Stimulated activated CD4-positive, alpha-beta T cell treated with anti-CD3 and anti-CD28 coated beads, Interleukin-1b, Interleukin-23, amount 100 ng/mL, for 1 hour (primary cell): ENCODE measurements around the gene EMID1.

ENCODE experiments used
- DNase-seq, 2 donors: peaks; one replicate each; pipeline ENCODE4 v3.0.0-alpha.2; 2020; ENCODE audit warnings: low read depth in 2 of 2

EMID1 gene

DNA sequence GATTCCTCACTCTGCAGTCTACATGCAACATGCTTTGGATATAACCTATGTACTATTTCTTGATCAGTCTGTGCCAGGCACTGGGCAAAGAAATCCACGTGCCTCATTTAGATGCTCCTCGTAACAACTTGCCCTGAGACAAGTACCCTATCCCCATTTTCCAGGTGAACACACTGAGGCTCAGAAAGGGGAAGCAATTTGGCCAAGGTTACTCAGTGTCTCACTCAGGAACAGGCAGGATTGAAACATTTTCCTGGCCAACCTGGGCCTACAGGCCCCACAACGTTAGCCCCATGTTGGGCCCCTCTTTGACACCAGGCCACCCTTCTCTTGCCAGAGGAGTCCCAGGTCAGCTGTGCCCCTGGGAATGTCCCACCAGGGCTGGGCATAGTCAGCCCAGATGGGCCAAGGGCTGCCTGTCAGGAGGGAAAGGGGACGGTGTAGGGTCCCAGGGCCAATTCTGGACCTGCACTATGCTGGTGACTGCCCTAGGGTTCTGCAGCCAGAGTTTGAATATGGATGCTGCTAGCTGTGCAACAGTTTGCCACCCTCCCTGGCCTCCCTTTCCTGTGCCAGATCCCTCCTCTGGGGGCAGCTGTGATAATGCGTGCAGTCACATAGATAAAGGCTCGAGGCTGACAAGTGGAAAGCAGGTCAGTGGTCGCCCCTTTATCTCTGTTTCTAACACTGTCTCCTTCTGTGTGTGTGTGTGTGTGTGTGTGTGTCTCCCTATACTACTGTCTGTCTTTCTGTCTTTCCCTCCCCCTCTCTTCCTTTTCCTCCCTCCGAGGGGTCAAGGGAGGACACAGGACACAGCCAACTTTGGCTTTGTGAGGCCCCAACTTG, 10.4 kb upstream of the EMID1 start:
- no peak for DNase-seq

DNA sequence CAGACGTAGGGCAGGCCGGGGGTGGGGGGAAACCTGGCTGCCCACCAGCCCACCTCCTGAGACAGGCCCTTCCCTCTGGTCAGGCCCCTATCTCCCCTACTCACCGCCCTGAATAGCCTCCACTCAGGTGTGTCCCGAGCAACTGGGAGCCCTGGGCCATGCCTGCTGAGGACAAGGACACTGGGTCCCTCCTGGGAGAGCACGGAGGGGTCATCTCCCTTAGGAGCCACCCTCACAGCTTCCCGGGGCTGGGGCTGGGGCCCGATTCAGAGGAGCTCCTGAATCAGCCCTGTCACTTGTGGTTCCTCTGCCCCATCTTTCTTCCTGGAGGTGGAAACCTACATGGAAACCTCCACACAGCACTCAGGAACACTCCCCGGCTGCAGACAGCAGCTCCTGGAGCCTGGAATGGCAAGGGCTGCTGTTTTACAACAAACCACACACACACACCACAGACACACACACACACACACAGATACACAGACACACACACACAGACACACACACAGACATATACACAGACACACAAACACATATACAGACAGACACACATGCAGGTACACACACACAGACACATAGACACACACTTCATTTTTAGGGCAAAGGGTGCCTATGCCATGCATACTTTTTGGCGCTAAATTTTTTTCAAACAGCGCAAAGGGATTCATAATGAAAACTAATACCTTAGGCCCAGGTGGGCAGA, 9.6 kb upstream of the EMID1 start:
- no peak for DNase-seq

DNA sequence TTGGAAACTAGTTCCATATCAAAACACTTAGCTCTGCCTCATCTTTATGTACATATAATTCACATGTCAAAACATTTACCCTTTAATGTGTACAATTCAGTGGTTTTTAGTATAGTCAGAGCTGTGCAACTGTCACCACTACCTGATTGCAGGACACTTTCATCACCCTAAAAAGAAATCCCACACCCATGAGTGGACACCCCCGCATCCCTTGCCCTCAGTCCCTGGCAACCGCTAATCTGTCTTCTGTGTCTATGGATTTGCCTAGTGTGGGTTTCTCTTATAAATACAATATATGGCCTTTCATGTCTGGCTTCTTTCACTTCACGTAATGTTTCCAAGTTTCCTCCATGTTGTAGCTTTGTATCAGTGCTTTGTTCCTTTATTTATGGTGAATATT, 8.6 kb upstream of the EMID1 start:
- DNase-seq = no peak

DNA sequence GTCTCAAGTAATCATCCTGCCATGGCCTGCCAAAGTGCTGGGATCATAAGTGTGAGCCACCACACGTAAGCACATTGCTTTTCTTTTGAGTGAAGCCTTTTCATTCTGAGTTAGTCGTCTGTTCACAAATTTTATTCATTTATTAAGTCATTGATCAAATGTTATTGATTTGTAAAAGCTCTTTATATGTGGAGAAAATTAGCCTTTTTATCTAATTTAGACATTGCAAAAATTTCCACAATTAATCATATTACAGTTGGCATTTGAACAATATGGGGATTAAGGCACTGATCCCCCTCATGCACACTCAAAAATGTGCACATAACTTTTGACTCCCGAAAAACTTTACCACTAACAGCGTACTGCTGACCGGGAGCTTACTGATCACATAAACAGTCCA, 7.5 kb upstream of the EMID1 start:
- no peak for DNase-seq

DNA sequence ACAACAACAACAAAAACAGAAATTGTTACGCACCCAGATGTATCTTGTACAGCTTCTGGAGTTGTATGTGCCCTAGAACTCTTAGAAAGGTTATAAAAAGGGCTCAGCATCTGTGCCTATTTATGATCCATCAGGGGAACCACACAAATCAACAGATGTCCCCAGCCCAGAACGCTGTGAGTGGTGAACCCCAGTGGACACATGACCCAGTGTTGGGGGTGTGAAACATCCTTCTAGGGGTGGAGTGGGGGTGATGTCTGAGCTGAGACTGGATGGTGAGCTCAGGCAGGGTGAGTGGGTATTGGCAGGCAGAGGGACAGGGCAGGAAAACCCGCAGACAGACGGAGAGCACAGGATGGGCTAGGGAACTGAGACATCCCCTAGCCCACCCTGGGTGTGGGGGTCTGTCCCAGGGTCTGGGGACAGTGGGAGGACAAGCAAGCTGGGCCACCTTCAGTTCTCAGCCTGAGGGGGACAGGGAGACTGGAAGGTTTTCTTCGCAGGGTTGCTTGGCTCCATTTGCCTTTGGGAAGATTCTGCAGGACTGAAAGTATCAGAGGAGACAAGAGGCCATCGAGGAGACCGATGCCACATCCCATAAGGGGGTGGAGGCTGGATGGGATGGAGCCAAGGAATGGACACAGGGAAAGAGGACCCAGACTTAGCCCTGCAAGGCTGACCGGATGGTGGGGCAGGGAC, 5.8 kb upstream of the EMID1 start:
- DNase-seq = no peak

DNA sequence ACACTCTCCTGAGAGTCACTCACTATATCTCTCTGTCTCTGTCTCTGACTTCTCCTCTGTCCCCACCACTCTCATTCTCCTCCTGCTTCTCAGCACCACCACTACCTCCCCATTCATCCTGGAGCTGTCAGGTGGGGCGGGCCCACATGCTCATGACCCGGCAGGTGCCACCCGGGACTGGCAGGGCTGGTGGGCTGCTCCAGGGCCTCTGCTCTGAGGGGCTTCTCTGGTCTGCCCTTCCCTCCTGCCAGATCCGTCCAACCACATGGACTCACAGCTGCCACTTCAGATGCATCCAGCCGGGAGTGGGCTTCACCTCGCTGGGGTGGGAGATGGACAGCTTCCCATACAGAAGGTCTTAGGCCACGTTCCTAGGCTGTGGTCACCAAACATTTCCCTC, 4.8 kb upstream of the EMID1 start:
- DNase-seq = no peak

DNA sequence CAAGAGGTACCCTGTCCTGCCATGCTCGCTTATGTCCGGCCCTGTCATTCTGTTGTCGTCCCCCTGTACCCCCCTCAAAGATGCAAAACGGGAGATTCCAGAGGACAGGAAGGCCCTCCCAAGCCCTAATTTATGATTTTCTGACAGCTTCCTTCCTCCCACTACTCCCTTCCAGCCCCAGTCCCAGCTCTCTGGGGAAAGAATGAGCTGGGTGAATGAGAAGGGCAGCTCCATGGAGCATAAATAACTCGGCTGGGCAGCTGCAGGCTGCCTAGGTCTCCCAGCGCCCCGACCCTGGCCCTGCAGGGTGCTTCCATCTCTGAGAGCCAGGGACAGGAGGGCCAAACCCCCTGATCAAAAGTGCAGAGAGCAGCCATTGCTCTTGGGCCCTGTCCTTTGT, 3.9 kb upstream of the EMID1 start:
- no peak for DNase-seq

DNA sequence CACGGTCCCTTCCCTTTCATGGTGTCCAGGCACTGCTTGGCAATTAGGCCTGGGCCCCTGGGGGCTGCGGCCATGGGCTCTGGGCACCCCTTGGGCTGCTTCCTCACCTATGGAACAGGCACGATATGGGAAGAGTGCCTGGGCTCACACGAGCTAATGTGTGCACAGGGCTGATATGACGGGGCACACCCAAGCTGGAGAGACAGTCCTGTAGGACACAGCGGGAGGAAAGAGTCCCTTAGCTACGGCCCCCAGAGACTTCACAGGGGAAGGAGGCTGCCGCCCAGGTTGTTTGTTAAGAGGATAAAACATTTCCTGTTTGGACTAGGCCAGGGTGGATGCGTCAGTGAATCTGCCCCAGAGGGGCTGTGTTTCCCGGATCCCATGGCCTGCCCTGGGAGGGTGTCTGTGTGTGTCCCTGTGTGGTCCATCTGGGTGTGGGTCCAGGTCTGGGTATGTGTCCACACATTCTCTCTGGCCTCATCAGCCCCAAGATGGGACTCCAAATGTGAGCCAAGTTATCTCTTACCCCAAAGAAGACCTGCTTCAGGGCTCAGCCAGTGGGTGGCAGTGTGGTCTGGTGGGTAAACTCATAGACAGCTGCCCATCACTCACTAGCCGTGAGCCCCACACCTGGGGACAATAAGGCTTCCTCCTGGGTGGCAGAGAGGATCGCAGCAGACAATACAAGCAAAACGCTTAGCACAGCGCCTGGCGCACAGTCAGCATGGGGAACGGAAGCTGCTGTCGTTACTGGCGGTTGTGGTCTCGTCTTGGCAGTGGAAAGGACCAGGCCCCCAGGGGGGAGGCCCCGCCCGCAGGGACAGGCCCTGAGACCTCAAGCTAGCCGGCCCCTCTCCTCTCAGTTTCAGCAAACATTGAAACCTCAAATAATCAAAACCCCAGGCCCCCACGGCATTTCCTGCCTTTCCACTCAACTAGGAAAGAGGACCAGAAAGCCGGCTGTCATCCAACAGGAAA, 3.2 kb upstream of the EMID1 start:
- no peak for DNase-seq

DNA sequence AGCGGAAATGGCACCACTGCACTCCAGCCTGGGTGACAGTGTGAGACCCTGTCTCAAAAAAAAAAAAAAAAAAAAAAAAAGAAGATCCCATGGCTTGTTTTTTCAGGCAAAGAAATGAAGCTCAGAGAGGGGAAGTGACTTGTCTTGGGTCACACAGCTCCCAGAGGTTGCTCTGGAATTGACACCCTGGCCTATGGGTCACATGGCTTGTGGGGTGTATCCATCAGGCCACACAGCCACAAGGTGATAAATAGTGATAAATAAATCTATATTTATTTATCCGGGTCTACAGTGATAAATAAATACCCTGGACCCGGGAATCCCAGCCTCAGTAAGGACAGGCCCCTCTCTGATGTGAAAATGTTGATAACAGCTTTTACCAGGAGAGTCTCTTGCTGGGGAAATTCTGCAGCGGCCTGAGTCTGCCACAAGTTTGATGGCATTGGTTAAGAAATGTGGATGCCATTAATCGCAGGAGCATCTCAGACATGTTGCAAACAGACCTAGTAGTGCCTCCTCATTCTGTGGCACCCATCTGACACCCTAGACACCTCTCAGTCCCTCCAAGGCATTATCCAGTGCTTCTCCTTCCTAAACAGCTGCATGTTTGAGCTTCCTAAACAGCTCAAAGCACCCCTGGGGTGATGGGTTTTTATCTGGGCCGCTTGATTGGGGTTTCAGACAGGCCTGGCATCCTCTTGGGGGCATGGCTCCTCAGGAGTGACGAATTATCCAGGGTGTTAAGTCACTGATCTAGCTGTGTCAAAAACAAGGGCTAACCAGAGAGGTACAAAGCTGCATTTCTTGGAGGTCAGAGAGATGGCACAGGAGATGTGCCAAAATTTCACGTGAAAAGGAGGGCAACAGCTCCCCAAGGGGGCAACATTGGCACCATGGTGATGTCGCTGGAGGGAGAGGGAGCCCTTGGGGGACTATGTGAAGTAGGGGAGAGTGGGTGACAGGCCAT, 1.9 kb upstream of the EMID1 start:
- DNase-seq = no peak

DNA sequence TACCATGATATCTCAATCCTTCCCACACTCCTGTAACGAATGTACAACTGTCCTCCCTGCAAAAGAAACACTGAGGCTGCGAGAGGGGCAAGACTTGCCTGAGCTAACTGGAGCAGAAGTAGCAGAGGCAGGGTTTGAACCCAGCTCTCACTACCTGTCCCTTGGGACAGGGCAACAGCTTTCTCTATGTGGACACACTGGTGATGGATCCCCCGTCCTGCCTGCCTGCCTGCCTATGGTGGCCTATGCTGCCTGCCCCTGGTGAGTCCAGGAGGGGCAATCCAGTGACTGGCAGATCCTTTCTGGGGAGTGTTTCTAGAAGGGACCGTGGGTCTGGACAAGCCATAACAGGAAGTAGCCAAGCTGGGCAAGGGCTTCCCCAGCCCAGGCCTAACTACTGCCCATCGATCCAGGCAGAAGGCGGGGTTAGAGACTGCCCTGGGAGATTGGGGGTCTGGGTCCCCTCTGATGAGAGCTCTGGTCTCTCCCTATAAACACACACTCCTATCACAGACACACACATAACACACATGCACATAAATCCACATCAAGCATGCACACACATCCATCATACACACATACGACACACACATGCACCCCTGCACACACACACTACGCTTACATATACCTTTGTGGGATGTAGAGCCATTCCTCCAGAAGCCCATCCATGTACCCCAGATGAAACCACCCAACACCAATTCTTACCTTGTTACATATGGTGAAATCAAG, 1.1 kb upstream of the EMID1 start:
- no peak for DNase-seq

DNA sequence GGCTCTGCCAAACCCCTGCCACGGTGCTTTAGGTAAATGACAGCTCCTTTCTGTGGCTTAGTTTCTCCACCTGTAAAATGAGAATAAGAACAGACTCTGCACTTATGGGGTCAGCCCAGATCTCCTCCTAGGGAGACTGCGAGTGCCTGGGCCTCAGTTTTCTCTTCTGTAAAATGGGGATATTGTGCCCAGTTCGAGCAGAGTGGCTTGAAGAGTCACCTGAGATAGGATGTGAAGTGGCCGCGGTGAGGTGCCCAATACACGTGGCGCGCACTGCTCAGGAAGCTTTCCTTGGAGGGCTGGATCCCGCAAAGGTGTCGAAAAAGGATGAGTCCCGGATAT, 473 bp upstream of the EMID1 start:
- no peak for DNase-seq

DNA sequence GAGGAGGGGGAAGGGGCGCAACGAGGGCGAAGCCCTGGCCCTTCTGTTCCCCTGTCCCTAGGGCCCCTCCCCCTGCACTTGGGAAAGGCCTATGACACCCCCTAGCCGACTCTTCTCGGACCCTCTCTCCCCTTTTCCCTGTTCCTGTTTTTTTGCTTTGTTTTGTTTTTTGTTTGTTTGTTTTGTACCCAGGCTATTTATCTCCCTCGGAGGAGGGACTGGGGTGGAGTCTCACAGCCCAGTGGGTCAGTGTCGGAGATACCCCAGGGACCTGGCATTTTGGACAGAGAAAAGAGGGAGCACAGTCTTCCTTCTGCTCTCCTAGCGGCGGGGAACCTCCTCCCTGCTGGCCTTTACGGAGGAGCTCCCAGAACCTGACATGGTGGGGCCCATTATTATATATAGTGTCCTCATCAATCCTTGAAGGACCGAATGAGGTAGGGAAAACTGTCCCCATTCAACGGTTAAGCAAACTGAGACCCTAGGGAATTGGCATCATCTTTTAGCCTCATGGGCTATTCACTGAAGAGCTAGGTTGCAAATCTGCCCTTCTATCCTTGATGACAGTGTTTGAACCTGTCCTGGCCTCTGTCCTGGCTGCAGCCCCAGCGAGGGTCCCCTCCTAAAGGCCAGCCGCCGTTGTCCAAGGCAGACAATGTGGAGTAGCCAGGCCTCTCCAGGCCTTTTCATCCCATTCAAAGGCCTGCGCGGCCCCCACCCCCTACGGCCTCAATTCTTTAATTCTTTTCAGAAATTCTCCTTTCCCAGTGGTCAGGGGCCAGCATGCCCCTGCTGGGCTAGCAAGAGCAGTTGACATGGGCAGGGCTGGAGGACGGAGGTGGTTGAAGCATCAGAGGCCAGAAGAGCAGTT, 911 bp downstream of the EMID1 start:
- DNase-seq = no peak

DNA sequence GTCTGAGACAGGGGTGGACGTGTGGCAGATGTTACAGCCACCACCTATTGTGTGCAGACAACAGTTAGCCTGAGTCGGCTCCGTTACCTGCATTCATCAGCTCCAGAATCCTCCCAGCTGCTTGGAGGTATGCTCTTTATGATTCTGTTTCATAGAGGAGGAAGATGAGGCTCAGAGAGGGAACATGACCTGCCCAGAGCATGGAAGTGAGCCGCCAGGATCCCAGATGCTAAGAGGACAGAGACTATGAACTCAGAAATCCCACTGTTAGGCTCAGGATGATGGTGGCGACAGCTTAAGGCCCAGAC, 1.5 kb downstream of the EMID1 start:
- DNase-seq = no peak

DNA sequence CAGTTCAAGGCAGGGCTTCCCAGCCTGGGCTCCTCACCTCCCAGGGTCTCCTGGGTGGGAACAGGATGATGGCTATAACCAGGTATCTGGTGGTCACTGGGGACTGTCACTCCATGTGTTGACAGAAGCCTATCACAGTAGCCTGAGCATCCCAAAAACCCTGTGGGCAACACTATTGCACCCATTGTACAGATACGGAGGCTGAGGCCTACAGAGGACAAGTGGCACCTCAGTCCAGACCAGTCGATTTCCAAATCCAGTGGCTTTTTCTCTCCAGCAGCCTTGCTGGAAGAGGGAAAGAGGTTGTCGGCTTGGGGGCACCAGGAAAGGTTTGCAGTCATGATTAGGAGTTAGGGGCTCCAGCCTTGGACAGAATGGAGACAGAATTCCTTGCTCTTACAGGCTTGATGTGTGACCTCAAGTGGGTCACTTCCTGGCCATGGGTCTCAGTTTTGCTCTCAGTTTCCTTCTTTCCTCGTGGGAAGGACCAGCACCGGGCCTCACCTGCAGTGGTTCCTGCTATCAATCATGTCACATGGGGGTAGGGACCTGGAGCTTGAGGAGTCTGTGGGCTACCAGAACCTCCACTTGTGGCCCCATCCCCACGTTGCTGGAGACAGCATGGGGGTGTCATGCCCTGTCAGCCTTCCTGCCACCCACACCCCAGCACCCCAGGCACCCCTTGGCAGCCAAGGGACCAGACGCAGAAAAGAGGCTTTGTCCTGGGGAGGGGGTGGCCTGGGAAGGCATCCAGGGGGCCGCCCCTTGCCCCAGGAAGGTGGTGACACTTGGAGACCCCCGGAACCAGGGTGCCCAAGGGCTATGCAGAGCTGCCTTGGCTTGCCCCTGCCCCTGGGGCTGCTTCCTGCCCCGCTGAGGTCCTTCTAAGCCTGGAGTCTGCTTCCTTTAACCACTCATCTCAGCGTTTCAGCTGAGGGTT, 2.1 kb downstream of the EMID1 start:
- DNase-seq = no peak

DNA sequence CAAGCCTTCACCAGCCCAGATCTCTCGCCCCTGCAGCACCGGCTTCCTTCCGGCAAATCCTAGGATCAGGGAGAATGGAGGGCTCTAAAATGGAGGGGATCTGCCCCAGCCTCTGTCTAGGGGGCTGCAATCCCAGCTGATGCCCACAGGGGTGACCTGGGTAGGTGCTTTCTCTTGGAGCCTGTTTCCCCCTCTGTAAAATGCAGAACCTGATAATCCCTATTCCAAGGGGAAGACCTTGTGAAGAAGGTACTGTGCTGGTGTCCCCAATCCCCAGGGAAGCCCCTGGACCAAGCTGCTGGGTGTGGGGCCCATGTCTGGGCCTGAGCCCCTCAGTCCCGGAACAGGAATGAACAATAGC, 2.8 kb downstream of the EMID1 start:
- DNase-seq = no peak

DNA sequence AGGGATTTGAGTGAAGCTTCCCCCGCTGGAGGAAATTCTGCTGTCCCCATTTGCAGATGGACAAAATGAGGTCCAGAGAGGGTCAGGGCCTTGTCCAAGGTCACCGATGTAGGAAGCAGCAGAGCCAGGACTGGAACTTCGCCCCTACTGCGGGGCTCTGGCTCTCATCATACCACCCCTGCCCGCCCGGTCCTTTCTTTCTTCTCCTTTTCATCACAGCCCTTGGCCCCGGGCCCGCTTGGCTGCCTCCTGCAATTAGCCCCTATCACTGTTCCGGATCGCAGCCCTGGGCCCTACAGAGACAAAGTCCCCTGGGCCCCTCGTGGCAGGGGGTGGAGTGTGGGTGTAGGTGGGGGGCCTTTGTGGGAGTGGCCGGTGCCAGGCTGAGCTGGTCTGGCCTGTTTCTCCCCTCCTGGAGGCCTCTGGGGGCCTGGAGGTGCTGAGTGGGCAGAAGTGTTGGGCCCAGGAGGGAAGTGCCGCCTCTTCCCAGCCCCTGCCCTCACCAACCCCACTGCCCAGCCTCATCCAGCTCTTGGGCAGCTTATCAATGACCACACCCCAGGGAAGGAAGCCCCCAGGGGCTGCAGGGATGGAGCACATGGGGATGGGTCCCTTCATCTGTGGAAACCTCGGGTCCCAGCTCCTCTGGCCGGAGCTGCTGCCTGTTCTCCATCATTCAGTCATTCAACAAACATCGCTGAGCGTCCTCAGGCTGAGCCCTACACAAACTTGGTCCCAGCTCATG, 3.4 kb downstream of the EMID1 start:
- DNase-seq = no peak

DNA sequence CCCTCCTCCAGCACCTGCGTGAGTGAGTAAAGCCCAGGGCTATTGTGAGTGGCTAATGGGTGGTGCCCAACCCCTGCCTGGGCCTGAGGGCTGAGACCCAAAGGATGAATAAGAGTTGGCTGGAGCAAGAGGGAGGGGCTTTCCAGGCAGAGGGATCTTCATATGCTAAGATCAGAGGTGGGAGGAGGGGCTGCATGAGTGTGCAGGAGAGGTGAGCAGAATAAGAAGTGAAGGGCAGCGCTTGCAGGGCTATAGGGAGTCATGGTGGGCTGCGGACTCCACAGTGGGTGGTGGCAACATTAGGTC, 3.9 kb downstream of the EMID1 start:
- DNase-seq = no peak

DNA sequence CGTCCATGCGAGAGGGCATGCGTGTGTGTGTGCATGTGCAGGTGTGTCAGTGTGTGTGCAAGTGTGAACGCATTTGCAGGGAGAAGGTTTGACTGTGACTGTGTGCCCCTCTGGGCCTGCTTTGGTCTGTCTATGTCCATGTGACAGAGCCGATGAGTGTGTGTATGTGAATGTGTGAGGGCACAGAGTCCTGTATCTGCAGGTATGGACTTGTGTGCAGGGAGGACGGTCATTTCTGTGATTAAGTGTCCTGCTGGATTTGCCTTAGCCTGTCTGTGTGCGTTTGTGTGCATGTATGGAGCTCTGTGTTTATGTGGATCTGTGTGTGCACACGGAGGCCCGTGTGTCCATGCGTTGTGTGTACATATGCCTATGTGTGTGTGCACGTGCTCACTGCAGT, 5.4 kb downstream of the EMID1 start:
- DNase-seq = no peak
